Caco-2 (cell line): Measurements from ENCODE around the gene CD8A. TPM values are rescaled to one million over a fixed set of nuclear protein-coding genes. Genes with fewer than 3 reads are reported as not detected.

Experiments
- BruUV-seq: library from RNA; stranded (reverse); fragments of 400-500 nt; replicated peaks from 2 replicates; lab custom pipeline; 2021; lab: Mats Ljungman, UMichigan
- CTCF ChIA-PET: fragments of 300-600 bp; sonication (Branson Sonifier 250); formaldehyde crosslinking; loops from one replicate; lab custom pipeline; 2022; ENCODE audit warnings: antibody characterized with exemption; lab: Charles Lee
- POLR2A ChIA-PET: fragments of 300-600 bp; sonication (Branson Sonifier 250); formaldehyde crosslinking; loops from one replicate; lab custom pipeline; 2022; ENCODE audit warnings: antibody characterized with exemption; lab: Charles Lee
- DNase-seq, 2 experiments: peaks; one replicate each; pipeline versions ENCODE4 v3.0.0 to v3.0.0-alpha.2; 2020 to 2022
- H3K27me3 ChIP-seq: replicated peaks from 2 replicates; pipeline ENCODE4 v1.6.0; 2011; ENCODE audit warnings: low read length; ENCODE audit not compliant: control insufficient read depth, insufficient read depth
- H3K36me3 ChIP-seq: 2 replicates; pipeline ENCODE4 v1.5.1; 2011; ENCODE audit warnings: low read length; ENCODE audit not compliant: control insufficient read depth, insufficient read depth
- H3K4me1 ChIP-seq: fragments of 250-450 bp; sonication (Bioruptor Pico); 2 replicates; pipeline ENCODE4 v1.5.1; 2020; ENCODE audit warnings: mild to moderate bottlenecking
- H3K4me3 ChIP-seq: 2 replicates; pipeline ENCODE4 v1.5.1; 2011; ENCODE audit warnings: low read depth, mild to moderate bottlenecking, control low read depth, low read length
- H3K9me3 ChIP-seq: fragments of 250-450 bp; sonication (Bioruptor Pico); 2 replicates; pipeline ENCODE4 v1.5.1; 2020; ENCODE audit warnings: mild to moderate bottlenecking, moderate library complexity
- H3K27ac Mint-ChIP-seq: one replicate; pipeline ENCODE4 v1.8.0; 2022; ENCODE audit warnings: mixed read lengths; ENCODE audit not compliant: unreplicated experiment
- H3K27me3 Mint-ChIP-seq: one replicate; pipeline ENCODE4 v1.8.0; 2022; ENCODE audit warnings: mixed read lengths; ENCODE audit not compliant: insufficient read depth, unreplicated experiment
- H3K36me3 Mint-ChIP-seq: one replicate; pipeline ENCODE4 v1.8.0; 2022; ENCODE audit warnings: mild to moderate bottlenecking, mixed read lengths; ENCODE audit not compliant: insufficient read depth, unreplicated experiment
- H3K4me1 Mint-ChIP-seq: one replicate; pipeline ENCODE4 v1.8.0; 2022; ENCODE audit warnings: low read depth, mixed read lengths; ENCODE audit not compliant: unreplicated experiment
- H3K4me3 Mint-ChIP-seq: one replicate; pipeline ENCODE4 v1.8.0; 2022; ENCODE audit warnings: mild to moderate bottlenecking, moderate library complexity, mixed read lengths; ENCODE audit not compliant: unreplicated experiment
- H3K9me3 Mint-ChIP-seq: one replicate; pipeline ENCODE4 v1.8.0; 2022; ENCODE audit warnings: mixed read lengths; ENCODE audit not compliant: unreplicated experiment
- CTCF ChIP-seq, 2 experiments: fragments of 200-600 bp in 1 of 2; IDR thresholded peaks; 1 replicate in 1 of 2; 2 replicates in 1 of 2; pipeline versions ENCODE4 v1.5.1 to v1.8.0; 2011 to 2022; ENCODE audit warnings: antibody characterized with exemption in 1 of 2, control low read depth in 1 of 2, inconsistent platforms in 1 of 2, low read depth in 1 of 2, low read length in 1 of 2, mild to moderate bottlenecking in 1 of 2, moderate library complexity in 1 of 2; ENCODE audit not compliant: insufficient read depth in 1 of 2, severe bottlenecking in 1 of 2, unreplicated experiment in 1 of 2
- intact Hi-C: fragments of 100-400 bp; cut with micrococcal nuclease; formaldehyde crosslinking; loops from one replicate; pipeline ENCODE4 v1.10.0; 2022; ENCODE audit not compliant: unreplicated experiment
- total RNA-seq: library from RNA; stranded (reverse); gene quantifications from 2 replicates; pipeline ENCODE4 v1.2.3, GENCODE V29; 2022

The CD8A gene
- total RNA-seq, 1 experiment from 2014 or later, result 1.6 TPM

DNA sequence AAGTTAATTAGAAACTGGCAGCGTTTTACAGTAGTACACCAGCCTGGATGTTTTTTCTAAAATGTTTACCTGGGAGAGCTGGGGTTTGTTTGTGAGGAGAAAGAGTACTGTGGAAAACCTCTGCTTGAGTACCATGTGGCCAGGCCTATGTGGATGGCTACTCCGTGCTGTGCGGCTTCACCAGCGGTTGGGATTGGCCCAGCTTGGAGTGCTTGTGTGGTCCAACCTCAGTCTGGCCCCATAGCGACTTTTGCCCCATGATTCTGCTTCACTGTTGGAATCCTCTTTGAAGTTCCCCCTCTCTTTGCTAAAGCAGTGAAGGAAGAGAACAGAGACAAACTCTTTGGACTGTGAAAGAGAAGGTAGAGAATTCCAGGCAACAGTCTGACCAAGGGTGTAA lies 15.9 kb downstream of the CD8A start:
- DNase-seq, result no peak
- TF ChIP-seq CTCF (IDR thresholded peaks at IDR 0.05; ENCODE audit: insufficient read depth in 1 of 2, low read depth in 1 of 2, low read length in 1 of 2, severe bottlenecking in 1 of 2, unreplicated experiment in 1 of 2), result no peak
- intact Hi-C loops, result no loop called here
- Histone ChIP-seq H3K9me3 (no peaks in the 10 kb centered on the region), H3K4me1 (no peaks in the 10 kb centered on the region), H3K4me3 (no peak overlapping the region), H3K27me3 (no peaks in the 10 kb centered on the region), H3K36me3 (no peaks in the 10 kb centered on the region; the same call in none of the 2 replicates)
- ChIA-PET POLR2A (no interaction called here), CTCF (no interaction called here)
- no peaks in the 10 kb centered on the region for H3K9me3 Mint-ChIP-seq
- no peak overlapping the region for H3K4me3 Mint-ChIP-seq
- TSS peak; percentile 10 for BruUV-seq
- H3K36me3 Mint-ChIP-seq, result peaks cover 38% of the 10 kb centered on the region
- no peaks in the 10 kb centered on the region for H3K27me3 Mint-ChIP-seq
- H3K27ac Mint-ChIP-seq, result no peak overlapping the region
- no peaks in the 10 kb centered on the region for H3K4me1 Mint-ChIP-seq

DNA sequence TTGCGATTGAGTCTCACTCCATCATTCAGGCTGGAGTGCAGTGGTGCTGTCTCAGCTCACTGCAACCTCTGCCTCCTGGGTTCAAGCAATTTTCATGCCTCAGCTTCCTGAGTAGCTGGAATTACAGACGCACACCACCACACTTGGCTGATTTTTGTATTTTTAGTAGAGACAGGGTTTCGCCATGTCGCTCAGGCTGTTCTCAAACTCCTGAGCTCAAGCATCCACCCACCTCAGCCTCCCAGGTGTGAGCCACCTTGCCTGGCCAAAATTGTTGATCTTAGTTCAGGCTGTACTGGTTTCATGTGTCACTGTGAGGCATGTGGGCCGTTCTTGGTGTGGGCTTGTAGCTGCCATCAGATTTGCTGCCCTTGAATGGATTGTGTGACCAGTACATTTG lies 18.1 kb downstream of the CD8A start:
- no peak for DNase-seq
- Mint-ChIP-seq H3K4me1 (no peaks in the 10 kb centered on the region), H3K27ac (no peak overlapping the region), H3K36me3 (peaks cover 51% of the 10 kb centered on the region), H3K4me3 (no peak overlapping the region), H3K27me3 (no peaks in the 10 kb centered on the region), H3K9me3 (no peaks in the 10 kb centered on the region)
- no peaks in the 10 kb centered on the region; the same call in none of the 2 replicates for H3K36me3 ChIP-seq
- CTCF ChIA-PET, result interaction anchor here (0.5 kb wide), 1 partner anchor 376 kb away, joined by 3 read pairs; no protein-coding TSS in a partner anchor
- H3K4me1 ChIP-seq, result no peaks in the 10 kb centered on the region
- no peak for TF ChIP-seq CTCF (IDR thresholded peaks at IDR 0.05; ENCODE audit: insufficient read depth in 1 of 2, low read depth in 1 of 2, low read length in 1 of 2, severe bottlenecking in 1 of 2, unreplicated experiment in 1 of 2)
- no peak overlapping the region for H3K4me3 ChIP-seq
- no peaks in the 10 kb centered on the region for H3K9me3 ChIP-seq
- POLR2A ChIA-PET, result interaction anchor here (0.7 kb wide), 1 partner anchor 109 kb away, joined by 3 read pairs; no protein-coding TSS in a partner anchor
- intact Hi-C loops, result no loop called here
- H3K27me3 ChIP-seq, result no peaks in the 10 kb centered on the region
- BruUV-seq, result no TSS peak

- Histone ChIP-seq H3K4me3 (no peak overlapping the region), H3K36me3 (no peaks in the 10 kb centered on the region; the same call in none of the 2 replicates), H3K4me1 (no peaks in the 10 kb centered on the region), H3K27me3 (no peaks in the 10 kb centered on the region), H3K9me3 (no peaks in the 10 kb centered on the region)
- no peak for DNase-seq
- no peaks in the 10 kb centered on the region for H3K4me1 Mint-ChIP-seq
- peaks cover 63% of the 10 kb centered on the region for H3K36me3 Mint-ChIP-seq
- no peak overlapping the region for H3K27ac Mint-ChIP-seq
- peak in 1 of 2 experiments; percentile 13 for TF ChIP-seq CTCF (IDR thresholded peaks at IDR 0.05; ENCODE audit: insufficient read depth in 1 of 2, low read depth in 1 of 2, low read length in 1 of 2, severe bottlenecking in 1 of 2, unreplicated experiment in 1 of 2)
- H3K9me3 Mint-ChIP-seq, result no peaks in the 10 kb centered on the region
- intact Hi-C loops, result no loop called here
- POLR2A ChIA-PET, result no interaction called here
- H3K4me3 Mint-ChIP-seq, result no peak overlapping the region
- CTCF ChIA-PET, result no interaction called here
- H3K27me3 Mint-ChIP-seq, result no peaks in the 10 kb centered on the region
- BruUV-seq, result no TSS peak
Observed at GRCh38 chr2:86770816-86771301, 19.9 kb downstream of the CD8A start.
